ENCODE measurements around the gene LNPK.

DNA sequence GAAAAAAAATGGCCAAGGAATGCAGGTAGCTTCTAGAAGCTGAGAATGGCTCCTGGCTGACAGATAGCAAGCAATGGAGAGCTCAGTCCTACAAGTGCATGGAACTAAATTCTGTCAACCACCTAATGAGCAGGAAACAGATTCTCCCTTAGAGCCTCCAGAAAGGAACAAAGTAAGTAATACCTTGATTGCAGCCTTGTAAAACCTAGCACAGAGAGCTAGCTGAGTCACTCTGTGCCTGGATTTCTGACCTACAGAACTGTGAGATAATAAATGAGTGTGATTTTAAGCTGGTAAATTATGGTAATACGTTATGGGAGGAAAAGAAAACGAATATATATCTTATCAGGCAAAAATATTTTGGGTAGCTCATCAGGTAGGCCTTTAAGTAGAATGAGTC is 7.4 kb upstream of the LNPK start:
- TF ChIP-seq, protein P1, sequence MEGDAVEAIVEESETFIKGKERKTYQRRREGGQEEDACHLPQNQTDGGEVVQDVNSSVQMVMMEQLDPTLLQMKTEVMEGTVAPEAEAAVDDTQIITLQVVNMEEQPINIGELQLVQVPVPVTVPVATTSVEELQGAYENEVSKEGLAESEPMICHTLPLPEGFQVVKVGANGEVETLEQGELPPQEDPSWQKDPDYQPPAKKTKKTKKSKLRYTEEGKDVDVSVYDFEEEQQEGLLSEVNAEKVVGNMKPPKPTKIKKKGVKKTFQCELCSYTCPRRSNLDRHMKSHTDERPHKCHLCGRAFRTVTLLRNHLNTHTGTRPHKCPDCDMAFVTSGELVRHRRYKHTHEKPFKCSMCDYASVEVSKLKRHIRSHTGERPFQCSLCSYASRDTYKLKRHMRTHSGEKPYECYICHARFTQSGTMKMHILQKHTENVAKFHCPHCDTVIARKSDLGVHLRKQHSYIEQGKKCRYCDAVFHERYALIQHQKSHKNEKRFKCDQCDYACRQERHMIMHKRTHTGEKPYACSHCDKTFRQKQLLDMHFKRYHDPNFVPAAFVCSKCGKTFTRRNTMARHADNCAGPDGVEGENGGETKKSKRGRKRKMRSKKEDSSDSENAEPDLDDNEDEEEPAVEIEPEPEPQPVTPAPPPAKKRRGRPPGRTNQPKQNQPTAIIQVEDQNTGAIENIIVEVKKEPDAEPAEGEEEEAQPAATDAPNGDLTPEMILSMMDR (IDR thresholded peaks at IDR 0.05; ENCODE audit: low read depth, low read length, poor library complexity, severe bottlenecking): no peak
- TF ChIP-seq EZH2phosphoT487 (IDR thresholded peaks at IDR 0.05; ENCODE audit: borderline replicate concordance, low read length): no peak

All from DOHH2 (cell line).